ENCODE measurements around the gene VSIG10.

Gene VSIG10

GRCh38 chr12:118060301-118061010 is 43.4 kb downstream of the VSIG10 start:
- DNase-seq (ENCODE audit: low read depth), result no peak

- no peak for DNase-seq (ENCODE audit: low read depth)
Observed at GRCh38 chr12:118059341-118060191, 44.2 kb downstream of the VSIG10 start.

- DNase-seq (ENCODE audit: low read depth), result no peak
Observed at GRCh38 chr12:118058881-118059280, 44.9 kb downstream of the VSIG10 start.

GRCh38 chr12:118058227-118058626 is 45.6 kb downstream of the VSIG10 start:
- DNase-seq (ENCODE audit: low read depth), result no peak

GRCh38 chr12:118055865-118056773 is 47.7 kb downstream of the VSIG10 start:
- DNase-seq (ENCODE audit: low read depth), result no peak

- peak; percentile 51 for DNase-seq (ENCODE audit: low read depth)
Observed at GRCh38 chr12:118055144-118055557, 48.7 kb downstream of the VSIG10 start.

GRCh38 chr12:118053071-118053985 is 50.5 kb downstream of the VSIG10 start:
- DNase-seq (ENCODE audit: low read depth), result no peak

GRCh38 chr12:118052324-118053070 is 51.3 kb downstream of the VSIG10 start:
- DNase-seq (ENCODE audit: low read depth), result no peak

GRCh38 chr12:118050972-118051910 is 52.6 kb downstream of the VSIG10 start:
- no peak for DNase-seq (ENCODE audit: low read depth)

GRCh38 chr12:118046430-118046829 is 57.4 kb downstream of the VSIG10 start:
- no peak for DNase-seq (ENCODE audit: low read depth)

- no peak for DNase-seq (ENCODE audit: low read depth)
Observed at GRCh38 chr12:118044577-118044976, 59.2 kb downstream of the VSIG10 start.

- no peak for DNase-seq (ENCODE audit: low read depth)
Observed at GRCh38 chr12:118044075-118044474, 59.7 kb downstream of the VSIG10 start.

GRCh38 chr12:118042091-118042490 is 61.7 kb downstream of the VSIG10 start:
- no peak for DNase-seq (ENCODE audit: low read depth)

- no peak for DNase-seq (ENCODE audit: low read depth)
Observed at GRCh38 chr12:118038137-118038536, 65.7 kb downstream of the VSIG10 start.

- no peak for DNase-seq (ENCODE audit: low read depth)
Observed at GRCh38 chr12:118036672-118037411, 67.0 kb downstream of the VSIG10 start.

- DNase-seq (ENCODE audit: low read depth), result no peak
Observed at GRCh38 chr12:118035190-118036041, 68.4 kb downstream of the VSIG10 start.

GRCh38 chr12:118034429-118035189 is 69.2 kb downstream of the VSIG10 start:
- DNase-seq (ENCODE audit: low read depth), result no peak
